Measurements from ENCODE around the gene PRKD2. TPM values are rescaled to one million over a fixed set of nuclear protein-coding genes. Genes with fewer than 3 reads are reported as not detected.

PRKD2 gene
- total and polyA plus RNA-seq, 2 of the 8 experiments (the other 6 are each of a cell fraction or from before 2014, with no cell fraction given), result 24.4 to 63.8 TPM

- TF ChIP-seq, protein P1, sequence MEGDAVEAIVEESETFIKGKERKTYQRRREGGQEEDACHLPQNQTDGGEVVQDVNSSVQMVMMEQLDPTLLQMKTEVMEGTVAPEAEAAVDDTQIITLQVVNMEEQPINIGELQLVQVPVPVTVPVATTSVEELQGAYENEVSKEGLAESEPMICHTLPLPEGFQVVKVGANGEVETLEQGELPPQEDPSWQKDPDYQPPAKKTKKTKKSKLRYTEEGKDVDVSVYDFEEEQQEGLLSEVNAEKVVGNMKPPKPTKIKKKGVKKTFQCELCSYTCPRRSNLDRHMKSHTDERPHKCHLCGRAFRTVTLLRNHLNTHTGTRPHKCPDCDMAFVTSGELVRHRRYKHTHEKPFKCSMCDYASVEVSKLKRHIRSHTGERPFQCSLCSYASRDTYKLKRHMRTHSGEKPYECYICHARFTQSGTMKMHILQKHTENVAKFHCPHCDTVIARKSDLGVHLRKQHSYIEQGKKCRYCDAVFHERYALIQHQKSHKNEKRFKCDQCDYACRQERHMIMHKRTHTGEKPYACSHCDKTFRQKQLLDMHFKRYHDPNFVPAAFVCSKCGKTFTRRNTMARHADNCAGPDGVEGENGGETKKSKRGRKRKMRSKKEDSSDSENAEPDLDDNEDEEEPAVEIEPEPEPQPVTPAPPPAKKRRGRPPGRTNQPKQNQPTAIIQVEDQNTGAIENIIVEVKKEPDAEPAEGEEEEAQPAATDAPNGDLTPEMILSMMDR (IDR thresholded peaks at IDR 0.05; ENCODE audit: control extremely low read depth in 1 of 3, insufficient read depth in 1 of 3, low read depth in 1 of 3, low read length in 3 of 3), result peak; percentile 52 to 74 (median 66)
- no peak for TF ChIP-seq JUN (IDR thresholded peaks at IDR 0.05; ENCODE audit: low read depth, low read length)
- no peak for TF ChIP-seq KDM5A (IDR thresholded peaks at IDR 0.05; ENCODE audit: low read length)
- TF ChIP-seq YY1 (IDR thresholded peaks at IDR 0.05; ENCODE audit: low read depth, low read length), result 0 out of 2 replicates have a peak, but pooled peaks have one; percentile 40
- TF ChIP-seq BCL11A (IDR thresholded peaks at IDR 0.05; ENCODE audit: low read depth in 2 of 2, low read length in 2 of 2), result no peak
- TF ChIP-seq RAD21 (IDR thresholded peaks at IDR 0.05 in 1 of 2, conservative IDR thresholded peaks at IDR 0.05 in 1 of 2; ENCODE audit: low read depth in 2 of 2, low read length in 2 of 2), result peak; percentile 9 to 31; a peak in 1 of 4 replicates
- no peak for TF ChIP-seq POU5F1 (IDR thresholded peaks at IDR 0.05; ENCODE audit: low read depth, low read length)
- no peak for TF ChIP-seq CHD2 (IDR thresholded peaks at IDR 0.05; ENCODE audit: low read length)
- TF ChIP-seq SUZ12 (IDR thresholded peaks at IDR 0.05; ENCODE audit: low read length), result no peak
Observed at GRCh38 chr19:46748325-46749109, 31.6 kb upstream of the PRKD2 start (continued).

Data from H1 (cell line).